HepG2 (cell line): ENCODE results near the gene CDK18. TPM values are rescaled to one million over a fixed set of nuclear protein-coding genes. Genes with fewer than 3 reads are reported as not detected.

ENCODE experiments used
- AHDC1 ChIP-seq: sonication (generic); formaldehyde crosslinking; IDR thresholded peaks from 2 replicates; pipeline ENCODE4 v1.5.1; 2020; ENCODE audit warnings: mild to moderate bottlenecking, missing genetic modification reagents, borderline replicate concordance
- AHR ChIP-seq: IDR thresholded peaks from 2 replicates; pipeline ENCODE4 v1.6.1; 2018; ENCODE audit warnings: missing genetic modification reagents, missing compliant biosample characterization
- HIC2 ChIP-seq: sonication (generic); formaldehyde crosslinking; IDR thresholded peaks from 2 replicates; pipeline ENCODE4 v1.9.0; 2022; ENCODE audit warnings: low read depth, missing genetic modification reagents
- HOXA3 ChIP-seq: sonication (generic); formaldehyde crosslinking; IDR thresholded peaks from 2 replicates; pipeline ENCODE4 v1.5.0; 2020; ENCODE audit warnings: missing genetic modification reagents
- MXD3 ChIP-seq: IDR thresholded peaks from 2 replicates; pipeline ENCODE4 v1.6.1; 2016; ENCODE audit warnings: mild to moderate bottlenecking, missing biosample characterization, missing genetic modification reagents
- MYNN ChIP-seq: sonication (generic); formaldehyde crosslinking; IDR thresholded peaks from 2 replicates; pipeline ENCODE4 v1.4.0; 2020; ENCODE audit warnings: mild to moderate bottlenecking, low read depth, missing genetic modification reagents
- NCOR1 ChIP-seq: fragments of 200-600 bp; sonication (generic); IDR thresholded peaks from 2 replicates; pipeline ENCODE4 v1.7.0; 2017; ENCODE audit warnings: antibody characterized with exemption, low read length, borderline replicate concordance
- SNAPC5 ChIP-seq: sonication (generic); formaldehyde crosslinking; IDR thresholded peaks from 2 replicates; pipeline ENCODE4 v1.8.1; 2023; ENCODE audit warnings: mild to moderate bottlenecking, missing genetic modification reagents, borderline replicate concordance
- TBX3 ChIP-seq: fragments of 450-650 bp; IDR thresholded peaks from 2 replicates; pipeline ENCODE4 v1.6.1; 2017; ENCODE audit warnings: antibody characterized with exemption, mild to moderate bottlenecking, inconsistent platforms, borderline replicate concordance
- TEF ChIP-seq: sonication (generic); formaldehyde crosslinking; IDR thresholded peaks from 2 replicates; pipeline ENCODE4 v1.5.0; 2020; ENCODE audit warnings: missing genetic modification reagents
- TOPORS ChIP-seq: sonication (generic); formaldehyde crosslinking; IDR thresholded peaks from 2 replicates; pipeline ENCODE4 v1.8.0; 2023; ENCODE audit warnings: mild to moderate bottlenecking, missing genetic modification reagents
- ZNF382 ChIP-seq: sonication (generic); formaldehyde crosslinking; IDR thresholded peaks from 2 replicates; pipeline ENCODE4 v1.5.0; 2020; ENCODE audit warnings: missing genetic modification reagents, mild to moderate bottlenecking, borderline replicate concordance
- ZNF644 ChIP-seq: IDR thresholded peaks from 2 replicates; pipeline ENCODE4 v1.6.1; 2016; ENCODE audit warnings: low read depth
- ZNF747 ChIP-seq: sonication (generic); formaldehyde crosslinking; IDR thresholded peaks from 2 replicates; pipeline ENCODE4 v1.8.1; 2023; ENCODE audit warnings: missing genetic modification reagents, mild to moderate bottlenecking, borderline replicate concordance
- ZNF775 ChIP-seq: sonication (generic); formaldehyde crosslinking; IDR thresholded peaks from 2 replicates; pipeline ENCODE4 v1.4.0; 2020; ENCODE audit warnings: missing genetic modification reagents, mild to moderate bottlenecking, moderate library complexity, borderline replicate concordance
- polyA plus RNA-seq, 8 experiments: library from polyadenylated mRNA; depleted of rRNA in 3 of 8; stranded (reverse) in 7 of 8; unstranded in 1 of 8; fragments of >200 nt; fragmentation: Illumina TruSeq in 4 of 8; extraction: Trizol in 4 of 8; gene quantifications; 2 replicates each; pipeline versions ENCODE4 v1.2.1 to v1.2.3, GENCODE V29; 2011 to 2016; ENCODE audit warnings: low read depth in 4 of 8, missing spikeins in 1 of 8, mixed read lengths in 1 of 8; ENCODE audit not compliant: insufficient read depth in 1 of 8
- total RNA-seq, 5 experiments: library from RNA; depleted of rRNA; stranded (reverse); fragments of >200 nt; fragmentation: Illumina TruSeq; extraction: Trizol; gene quantifications; 2 replicates each; pipeline ENCODE4 v1.2.3, GENCODE V29; 2016; ENCODE audit warnings: low read depth in 1 of 5
- TF ChIP-seq, protein P1 (sequence below): sonication (generic); formaldehyde crosslinking; IDR thresholded peaks from 2 replicates; pipeline ENCODE4 v1.8.0; 2022; ENCODE audit warnings: missing genetic modification reagents, mild to moderate bottlenecking, inconsistent platforms, borderline replicate concordance
- TF ChIP-seq, protein P2 (sequence below): sonication (generic); formaldehyde crosslinking; IDR thresholded peaks from 2 replicates; pipeline ENCODE4 v1.5.0; 2020; ENCODE audit warnings: mild to moderate bottlenecking, low read depth, missing genetic modification reagents, borderline replicate concordance

Gene CDK18
- total and polyA plus RNA-seq, 2 of the 13 experiments (the other 11 are each of a cell fraction or from before 2014, with no cell fraction given) = 6.4 to 38.8 TPM

- TF ChIP-seq MXD3 (CRISPR knock-in tag) (no peak), ZNF747 (peak; percentile 51; the same call in 1 of the 2 replicates), TOPORS (CRISPR knock-in tag) (no peak), AHDC1 (CRISPR knock-in tag) (no peak; the same call in 1 of the 2 replicates), SNAPC5 (CRISPR knock-in tag) (no peak), AHR (CRISPR knock-in tag) (no peak), HOXA3 (CRISPR knock-in tag) (peak; percentile 66), MYNN (CRISPR knock-in tag) (no peak), ZNF644 (no peak), TEF (no peak), NCOR1 (no peak), HIC2 (CRISPR knock-in tag) (peak; percentile 77; the same call in 1 of the 2 replicates), TBX3 (no peak), ZNF775 (0 out of 2 replicates have a peak, but pooled peaks have one; percentile 45), ZNF382 (CRISPR knock-in tag) (no peak)
- TF ChIP-seq, protein P1, sequence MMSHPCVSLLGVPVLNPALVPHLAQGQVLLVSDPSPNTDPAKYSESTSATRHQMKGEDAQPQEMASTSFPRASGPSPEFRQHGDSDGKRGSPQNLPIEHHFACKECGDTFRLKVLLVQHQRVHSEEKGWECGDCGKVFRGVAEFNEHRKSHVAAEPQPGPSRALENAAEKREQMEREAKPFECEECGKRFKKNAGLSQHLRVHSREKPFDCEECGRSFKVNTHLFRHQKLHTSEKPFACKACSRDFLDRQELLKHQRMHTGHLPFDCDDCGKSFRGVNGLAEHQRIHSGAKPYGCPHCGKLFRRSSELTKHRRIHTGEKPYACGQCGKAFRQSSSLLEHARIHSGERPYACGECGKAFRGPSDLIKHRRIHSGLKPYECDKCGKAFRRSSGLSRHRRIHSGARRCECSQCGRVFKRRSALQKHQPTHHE (CRISPR knock-in tag) = no peak
- TF ChIP-seq, protein P2, sequence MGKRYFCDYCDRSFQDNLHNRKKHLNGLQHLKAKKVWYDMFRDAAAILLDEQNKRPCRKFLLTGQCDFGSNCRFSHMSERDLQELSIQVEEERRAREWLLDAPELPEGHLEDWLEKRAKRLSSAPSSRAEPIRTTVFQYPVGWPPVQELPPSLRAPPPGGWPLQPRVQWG (CRISPR knock-in tag) = no peak
These were observed 19.2 kb upstream of the CDK18 start (continued) for GRCh38 chr1:205484985-205485967.
